Caco-2 (cell line): Measurements from ENCODE around the gene SCFD2. TPM values are rescaled to one million over a fixed set of nuclear protein-coding genes. Genes with fewer than 3 reads are reported as not detected.

ENCODE experiments used
- BruUV-seq: library from RNA; stranded (reverse); fragments of 400-500 nt; replicated peaks from 2 replicates; lab custom pipeline; 2021; lab: Mats Ljungman, UMichigan
- CTCF ChIA-PET: fragments of 300-600 bp; sonication (Branson Sonifier 250); formaldehyde crosslinking; loops from one replicate; lab custom pipeline; 2022; ENCODE audit warnings: antibody characterized with exemption; lab: Charles Lee
- POLR2A ChIA-PET: fragments of 300-600 bp; sonication (Branson Sonifier 250); formaldehyde crosslinking; loops from one replicate; lab custom pipeline; 2022; ENCODE audit warnings: antibody characterized with exemption; lab: Charles Lee
- DNase-seq, 2 experiments: peaks; one replicate each; pipeline versions ENCODE4 v3.0.0 to v3.0.0-alpha.2; 2020 to 2022
- H3K27me3 ChIP-seq: replicated peaks from 2 replicates; pipeline ENCODE4 v1.6.0; 2011; ENCODE audit warnings: low read length; ENCODE audit not compliant: control insufficient read depth, insufficient read depth
- H3K36me3 ChIP-seq: 2 replicates; pipeline ENCODE4 v1.5.1; 2011; ENCODE audit warnings: low read length; ENCODE audit not compliant: control insufficient read depth, insufficient read depth
- H3K4me1 ChIP-seq: fragments of 250-450 bp; sonication (Bioruptor Pico); 2 replicates; pipeline ENCODE4 v1.5.1; 2020; ENCODE audit warnings: mild to moderate bottlenecking
- H3K4me3 ChIP-seq: 2 replicates; pipeline ENCODE4 v1.5.1; 2011; ENCODE audit warnings: low read depth, mild to moderate bottlenecking, control low read depth, low read length
- H3K9me3 ChIP-seq: fragments of 250-450 bp; sonication (Bioruptor Pico); 2 replicates; pipeline ENCODE4 v1.5.1; 2020; ENCODE audit warnings: mild to moderate bottlenecking, moderate library complexity
- H3K27ac Mint-ChIP-seq: one replicate; pipeline ENCODE4 v1.8.0; 2022; ENCODE audit warnings: mixed read lengths; ENCODE audit not compliant: unreplicated experiment
- H3K27me3 Mint-ChIP-seq: one replicate; pipeline ENCODE4 v1.8.0; 2022; ENCODE audit warnings: mixed read lengths; ENCODE audit not compliant: insufficient read depth, unreplicated experiment
- H3K36me3 Mint-ChIP-seq: one replicate; pipeline ENCODE4 v1.8.0; 2022; ENCODE audit warnings: mild to moderate bottlenecking, mixed read lengths; ENCODE audit not compliant: insufficient read depth, unreplicated experiment
- H3K4me1 Mint-ChIP-seq: one replicate; pipeline ENCODE4 v1.8.0; 2022; ENCODE audit warnings: low read depth, mixed read lengths; ENCODE audit not compliant: unreplicated experiment
- H3K4me3 Mint-ChIP-seq: one replicate; pipeline ENCODE4 v1.8.0; 2022; ENCODE audit warnings: mild to moderate bottlenecking, moderate library complexity, mixed read lengths; ENCODE audit not compliant: unreplicated experiment
- H3K9me3 Mint-ChIP-seq: one replicate; pipeline ENCODE4 v1.8.0; 2022; ENCODE audit warnings: mixed read lengths; ENCODE audit not compliant: unreplicated experiment
- intact Hi-C: fragments of 100-400 bp; cut with micrococcal nuclease; formaldehyde crosslinking; loops from one replicate; pipeline ENCODE4 v1.10.0; 2022; ENCODE audit not compliant: unreplicated experiment
- total RNA-seq: library from RNA; stranded (reverse); gene quantifications from 2 replicates; pipeline ENCODE4 v1.2.3, GENCODE V29; 2022
- TF ChIP-seq, protein P1 (sequence below), 2 experiments: fragments of 200-600 bp in 1 of 2; IDR thresholded peaks; 1 replicate in 1 of 2; 2 replicates in 1 of 2; pipeline versions ENCODE4 v1.5.1 to v1.8.0; 2011 to 2022; ENCODE audit warnings: antibody characterized with exemption in 1 of 2, control low read depth in 1 of 2, inconsistent platforms in 1 of 2, low read depth in 1 of 2, low read length in 1 of 2, mild to moderate bottlenecking in 1 of 2, moderate library complexity in 1 of 2; ENCODE audit not compliant: insufficient read depth in 1 of 2, severe bottlenecking in 1 of 2, unreplicated experiment in 1 of 2

SCFD2 gene
- total RNA-seq, 1 experiment from 2014 or later: 12.2 TPM

DNA sequence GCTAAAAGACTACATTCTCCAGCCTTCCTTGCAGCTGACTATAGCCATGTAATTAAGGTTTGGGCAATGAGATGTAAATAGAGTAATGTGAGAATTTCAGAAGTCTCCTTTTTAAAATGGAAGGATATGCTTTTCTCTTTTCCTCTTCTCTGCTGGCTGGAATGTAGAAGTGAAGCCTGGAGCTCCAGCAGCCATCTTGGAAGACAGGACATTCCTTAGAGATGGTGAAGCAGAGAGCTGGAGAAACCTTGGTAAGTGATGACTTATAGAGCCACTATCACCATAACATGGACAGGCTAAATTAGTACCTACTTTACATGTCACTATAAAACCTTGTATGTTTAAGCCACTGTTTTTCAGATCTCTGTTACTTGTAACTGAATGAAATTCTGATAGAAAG lies 455.7 kb downstream of the SCFD2 start:
- H3K4me3 Mint-ChIP-seq: no peak overlapping the region
- Histone ChIP-seq H3K4me3 (no peak overlapping the region), H3K9me3 (no peaks in the 10 kb centered on the region), H3K36me3 (no peaks in the 10 kb centered on the region), H3K27me3 (no peaks in the 10 kb centered on the region), H3K4me1 (peaks cover 50% of the 10 kb centered on the region)
- no peaks in the 10 kb centered on the region for H3K36me3 Mint-ChIP-seq
- BruUV-seq: no TSS peak
- no peak overlapping the region for H3K27ac Mint-ChIP-seq
- H3K27me3 Mint-ChIP-seq: no peaks in the 10 kb centered on the region
- TF ChIP-seq, protein P1, sequence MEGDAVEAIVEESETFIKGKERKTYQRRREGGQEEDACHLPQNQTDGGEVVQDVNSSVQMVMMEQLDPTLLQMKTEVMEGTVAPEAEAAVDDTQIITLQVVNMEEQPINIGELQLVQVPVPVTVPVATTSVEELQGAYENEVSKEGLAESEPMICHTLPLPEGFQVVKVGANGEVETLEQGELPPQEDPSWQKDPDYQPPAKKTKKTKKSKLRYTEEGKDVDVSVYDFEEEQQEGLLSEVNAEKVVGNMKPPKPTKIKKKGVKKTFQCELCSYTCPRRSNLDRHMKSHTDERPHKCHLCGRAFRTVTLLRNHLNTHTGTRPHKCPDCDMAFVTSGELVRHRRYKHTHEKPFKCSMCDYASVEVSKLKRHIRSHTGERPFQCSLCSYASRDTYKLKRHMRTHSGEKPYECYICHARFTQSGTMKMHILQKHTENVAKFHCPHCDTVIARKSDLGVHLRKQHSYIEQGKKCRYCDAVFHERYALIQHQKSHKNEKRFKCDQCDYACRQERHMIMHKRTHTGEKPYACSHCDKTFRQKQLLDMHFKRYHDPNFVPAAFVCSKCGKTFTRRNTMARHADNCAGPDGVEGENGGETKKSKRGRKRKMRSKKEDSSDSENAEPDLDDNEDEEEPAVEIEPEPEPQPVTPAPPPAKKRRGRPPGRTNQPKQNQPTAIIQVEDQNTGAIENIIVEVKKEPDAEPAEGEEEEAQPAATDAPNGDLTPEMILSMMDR (IDR thresholded peaks at IDR 0.05; ENCODE audit: insufficient read depth in 1 of 2, low read depth in 1 of 2, low read length in 1 of 2, severe bottlenecking in 1 of 2, unreplicated experiment in 1 of 2): no peak
- peaks cover 25% of the 10 kb centered on the region for H3K4me1 Mint-ChIP-seq
- intact Hi-C loops: loop anchor here (5.0 kb wide), 3 partner anchors 48 to 323 kb away; partner anchors contain the start of gene RASL11B
- H3K9me3 Mint-ChIP-seq: no peaks in the 10 kb centered on the region
- no peak for DNase-seq
- ChIA-PET CTCF (no interaction called here), POLR2A (no interaction called here)

DNA sequence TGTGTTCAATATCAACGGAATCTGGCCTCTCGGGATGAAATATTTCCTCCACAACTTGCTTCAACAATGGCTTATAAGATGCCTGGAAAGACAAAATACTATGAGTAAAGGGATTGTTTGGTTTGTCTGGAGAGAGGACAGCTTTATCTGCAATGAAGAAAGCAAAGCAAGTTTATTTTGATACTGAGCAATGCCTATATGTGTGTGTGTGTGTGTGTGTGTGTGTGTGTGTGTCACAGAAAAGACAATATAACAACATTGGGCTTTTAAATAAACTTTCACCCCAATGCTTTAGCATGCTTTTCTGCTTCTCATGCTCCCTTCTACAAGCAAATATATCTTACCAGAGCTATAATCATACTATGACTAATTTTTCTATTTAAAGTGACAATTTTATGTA lies 458.4 kb downstream of the SCFD2 start:
- no peaks in the 10 kb centered on the region for H3K9me3 Mint-ChIP-seq
- ChIA-PET POLR2A (interaction anchor here (1.4 kb wide), 1 partner anchor 46 kb away, joined by 3 read pairs; no protein-coding TSS in a partner anchor), CTCF (interaction anchor here (1.0 kb wide), 1 partner anchor 362 kb away, joined by 3 read pairs; no protein-coding TSS in a partner anchor)
- Histone ChIP-seq H3K4me3 (no peak overlapping the region), H3K36me3 (no peaks in the 10 kb centered on the region), H3K27me3 (no peaks in the 10 kb centered on the region), H3K9me3 (no peaks in the 10 kb centered on the region), H3K4me1 (peaks cover 26% of the 10 kb centered on the region)
- H3K36me3 Mint-ChIP-seq: no peaks in the 10 kb centered on the region
- no TSS peak for BruUV-seq
- intact Hi-C loops: no loop called here
- TF ChIP-seq, protein P1 (IDR thresholded peaks at IDR 0.05; ENCODE audit: insufficient read depth in 1 of 2, low read depth in 1 of 2, low read length in 1 of 2, severe bottlenecking in 1 of 2, unreplicated experiment in 1 of 2): no peak
- no peaks in the 10 kb centered on the region for H3K27me3 Mint-ChIP-seq
- H3K27ac Mint-ChIP-seq: no peak overlapping the region
- peaks cover 7% of the 10 kb centered on the region for H3K4me1 Mint-ChIP-seq
- H3K4me3 Mint-ChIP-seq: no peak overlapping the region
- DNase-seq: no peak

- Mint-ChIP-seq H3K36me3 (no peaks in the 10 kb centered on the region), H3K27me3 (no peaks in the 10 kb centered on the region), H3K27ac (no peak overlapping the region), H3K4me3 (no peak overlapping the region), H3K9me3 (peaks cover 7% of the 10 kb centered on the region), H3K4me1 (no peaks in the 10 kb centered on the region)
- CTCF ChIA-PET: no interaction called here
- no peaks in the 10 kb centered on the region for H3K27me3 ChIP-seq
- no peak overlapping the region for H3K4me3 ChIP-seq
- H3K4me1 ChIP-seq: peaks cover 18% of the 10 kb centered on the region
- no peaks in the 10 kb centered on the region for H3K9me3 ChIP-seq
- no peak for DNase-seq
- TF ChIP-seq, protein P1 (IDR thresholded peaks at IDR 0.05; ENCODE audit: insufficient read depth in 1 of 2, low read depth in 1 of 2, low read length in 1 of 2, severe bottlenecking in 1 of 2, unreplicated experiment in 1 of 2): no peak
- no TSS peak for BruUV-seq
- POLR2A ChIA-PET: no interaction called here
- H3K36me3 ChIP-seq: no peaks in the 10 kb centered on the region
- intact Hi-C loops: no loop called here
Measured at GRCh38 chr4:52904421-52904820, 461.4 kb downstream of the SCFD2 start.
